ENCODE measurements around the gene TPP2.

The TPP2 gene

GRCh38 chr13:102628559-102628958, 31.8 kb downstream of the TPP2 start:
- Histone ChIP-seq H2BK12ac (ENCODE audit: low read length in 2 of 2) (no peak overlapping the region), H2AK5ac (ENCODE audit: low read length, severe bottlenecking) (no peak overlapping the region), H3K4me2 (ENCODE audit: low read length, poor library complexity, severe bottlenecking) (no peak overlapping the region), H3K4me1 (ENCODE audit: control insufficient read depth, insufficient read depth, low read depth, low read length) (no peaks in the 10 kb centered on the region), H3K18ac (ENCODE audit: low read depth in 1 of 2, low read length in 2 of 2) (no peak overlapping the region), H3K27me3 (ENCODE audit: control insufficient read depth in 1 of 2, insufficient read depth in 1 of 2, low read length in 2 of 2) (no peaks in the 10 kb centered on the region), H4K91ac (ENCODE audit: low read length) (no peak overlapping the region), H3K79me1 (replicated peaks; ENCODE audit: low read length, poor library complexity, severe bottlenecking) (peaks cover 12% of the 10 kb centered on the region), H3K36me3 (ENCODE audit: control insufficient read depth in 1 of 2, insufficient read depth in 2 of 2, low read depth in 1 of 2, low read length in 2 of 2) (peaks cover 10 to 91% of the 10 kb centered on the region in 2 experiments), H2BK5ac (ENCODE audit: low read depth, low read length, poor library complexity, severe bottlenecking) (no peak overlapping the region), H3K23ac (ENCODE audit: low read length in 2 of 2) (no peak overlapping the region), H4K8ac (ENCODE audit: low read length) (no peak overlapping the region), H3K27ac (ENCODE audit: low read length, poor library complexity, severe bottlenecking) (no peak overlapping the region), H3K9ac (ENCODE audit: low read length) (no peak overlapping the region), H3K4me3 (ENCODE audit: insufficient read depth in 1 of 2, low read depth in 1 of 2, low read length in 2 of 2) (no peak overlapping the region), H2BK15ac (ENCODE audit: low read depth, poor library complexity, severe bottlenecking) (no peak overlapping the region), H3K4ac (ENCODE audit: low read depth in 1 of 2, low read length in 2 of 2) (no peak overlapping the region), H3K14ac (ENCODE audit: low read length in 2 of 2) (no peak overlapping the region), H2AFZ (ENCODE audit: low read depth, low read length) (no peak overlapping the region), H3K9me3 (ENCODE audit: control insufficient read depth, low read length) (no peaks in the 10 kb centered on the region), H2BK120ac (ENCODE audit: low read depth, low read length) (no peak overlapping the region)
- no peak for DNase-seq
- WGBS = 93% methylated on average over 4 of the region's 4 CpGs

GRCh38 chr13:102631198-102631597, 34.4 kb downstream of the TPP2 start:
- no peak overlapping the region for H2BK15ac ChIP-seq (ENCODE audit: low read depth, poor library complexity, severe bottlenecking)
- H4K8ac ChIP-seq (ENCODE audit: low read length) = no peak overlapping the region
- H3K4ac ChIP-seq (ENCODE audit: low read depth in 1 of 2, low read length in 2 of 2) = no peak overlapping the region
- peaks cover 19 to 99% of the 10 kb centered on the region in 2 experiments for H3K36me3 ChIP-seq (ENCODE audit: control insufficient read depth in 1 of 2, insufficient read depth in 2 of 2, low read depth in 1 of 2, low read length in 2 of 2)
- no peak overlapping the region for H2BK120ac ChIP-seq (ENCODE audit: low read depth, low read length)
- no peak overlapping the region for H4K91ac ChIP-seq (ENCODE audit: low read length)
- H3K14ac ChIP-seq (ENCODE audit: low read length in 2 of 2) = no peak overlapping the region
- no peak overlapping the region for H2BK5ac ChIP-seq (ENCODE audit: low read depth, low read length, poor library complexity, severe bottlenecking)
- H3K79me1 ChIP-seq (replicated peaks; ENCODE audit: low read length, poor library complexity, severe bottlenecking) = peaks cover 15% of the 10 kb centered on the region
- H3K27me3 ChIP-seq (ENCODE audit: control insufficient read depth in 1 of 2, insufficient read depth in 1 of 2, low read length in 2 of 2) = no peaks in the 10 kb centered on the region
- H2BK12ac ChIP-seq (ENCODE audit: low read length in 2 of 2) = no peak overlapping the region
- no peak overlapping the region for H3K23ac ChIP-seq (ENCODE audit: low read length in 2 of 2)
- H3K4me1 ChIP-seq (ENCODE audit: control insufficient read depth, insufficient read depth, low read depth, low read length) = no peaks in the 10 kb centered on the region
- no peak for DNase-seq
- WGBS = 97% methylated on average over 2 of the region's 2 CpGs
- no peak overlapping the region for H3K18ac ChIP-seq (ENCODE audit: low read depth in 1 of 2, low read length in 2 of 2)
- no peak overlapping the region for H3K4me2 ChIP-seq (ENCODE audit: low read length, poor library complexity, severe bottlenecking)
- H2AK5ac ChIP-seq (ENCODE audit: low read length, severe bottlenecking) = no peak overlapping the region
- no peak overlapping the region for H3K9ac ChIP-seq (ENCODE audit: low read length)
- H3K9me3 ChIP-seq (ENCODE audit: control insufficient read depth, low read length) = no peaks in the 10 kb centered on the region
- H3K4me3 ChIP-seq (ENCODE audit: insufficient read depth in 1 of 2, low read depth in 1 of 2, low read length in 2 of 2) = no peak overlapping the region
- no peak overlapping the region for H3K27ac ChIP-seq (ENCODE audit: low read length, poor library complexity, severe bottlenecking)
- H2AFZ ChIP-seq (ENCODE audit: low read depth, low read length) = no peak overlapping the region

- no peak overlapping the region for H4K8ac ChIP-seq (ENCODE audit: low read length)
- H3K79me1 ChIP-seq (replicated peaks; ENCODE audit: low read length, poor library complexity, severe bottlenecking) = peaks cover 22% of the 10 kb centered on the region
- no peak overlapping the region for H2BK120ac ChIP-seq (ENCODE audit: low read depth, low read length)
- H3K4me3 ChIP-seq (ENCODE audit: insufficient read depth in 1 of 2, low read depth in 1 of 2, low read length in 2 of 2) = no peak overlapping the region
- no peak overlapping the region for H3K9ac ChIP-seq (ENCODE audit: low read length)
- no peak overlapping the region for H3K23ac ChIP-seq (ENCODE audit: low read length in 2 of 2)
- no peaks in the 10 kb centered on the region for H3K4me1 ChIP-seq (ENCODE audit: control insufficient read depth, insufficient read depth, low read depth, low read length)
- no peak overlapping the region for H2AFZ ChIP-seq (ENCODE audit: low read depth, low read length)
- no peak overlapping the region for H3K14ac ChIP-seq (ENCODE audit: low read length in 2 of 2)
- no peak overlapping the region for H2AK5ac ChIP-seq (ENCODE audit: low read length, severe bottlenecking)
- peaks cover 19 to 98% of the 10 kb centered on the region in 2 experiments for H3K36me3 ChIP-seq (ENCODE audit: control insufficient read depth in 1 of 2, insufficient read depth in 2 of 2, low read depth in 1 of 2, low read length in 2 of 2)
- no peak for DNase-seq
- H4K91ac ChIP-seq (ENCODE audit: low read length) = no peak overlapping the region
- H3K4ac ChIP-seq (ENCODE audit: low read depth in 1 of 2, low read length in 2 of 2) = no peak overlapping the region
- no peak overlapping the region for H2BK5ac ChIP-seq (ENCODE audit: low read depth, low read length, poor library complexity, severe bottlenecking)
- no peak overlapping the region for H3K27ac ChIP-seq (ENCODE audit: low read length, poor library complexity, severe bottlenecking)
- H2BK15ac ChIP-seq (ENCODE audit: low read depth, poor library complexity, severe bottlenecking) = no peak overlapping the region
- no peak overlapping the region for H2BK12ac ChIP-seq (ENCODE audit: low read length in 2 of 2)
- no peak overlapping the region for H3K18ac ChIP-seq (ENCODE audit: low read depth in 1 of 2, low read length in 2 of 2)
- H3K4me2 ChIP-seq (ENCODE audit: low read length, poor library complexity, severe bottlenecking) = no peak overlapping the region
- no peaks in the 10 kb centered on the region for H3K27me3 ChIP-seq (ENCODE audit: control insufficient read depth in 1 of 2, insufficient read depth in 1 of 2, low read length in 2 of 2)
- no peaks in the 10 kb centered on the region for H3K9me3 ChIP-seq (ENCODE audit: control insufficient read depth, low read length)
- WGBS = 93% methylated on average over 3 of the region's 3 CpGs
Observed at GRCh38 chr13:102638741-102639140, 42.0 kb downstream of the TPP2 start.

DNA sequence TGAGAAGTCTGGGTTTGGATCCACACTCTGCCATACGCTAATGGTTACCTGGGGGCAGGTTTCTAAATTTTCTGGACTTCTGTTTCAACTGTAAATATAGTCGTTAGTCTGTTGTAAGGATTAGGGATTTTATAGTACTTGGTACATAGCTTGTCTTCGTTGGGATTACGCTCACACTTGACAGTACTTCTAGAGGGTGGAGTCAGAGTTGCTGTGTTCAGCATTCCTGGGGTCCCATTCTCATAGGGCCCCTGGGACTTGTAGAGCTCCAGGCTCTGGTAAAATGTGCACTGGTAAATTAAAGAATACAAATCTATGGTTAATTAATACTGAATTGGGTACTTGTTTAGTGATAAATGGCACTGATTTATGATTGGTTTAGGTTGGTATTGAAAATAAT, 45.2 kb downstream of the TPP2 start:
- H2BK5ac ChIP-seq (ENCODE audit: low read depth, low read length, poor library complexity, severe bottlenecking) = no peak overlapping the region
- no peaks in the 10 kb centered on the region for H3K9me3 ChIP-seq (ENCODE audit: control insufficient read depth, low read length)
- no peak overlapping the region for H2BK12ac ChIP-seq (ENCODE audit: low read length in 2 of 2)
- H3K4me1 ChIP-seq (ENCODE audit: control insufficient read depth, insufficient read depth, low read depth, low read length) = no peaks in the 10 kb centered on the region
- DNase-seq = no peak
- no peak overlapping the region for H2BK15ac ChIP-seq (ENCODE audit: low read depth, poor library complexity, severe bottlenecking)
- H2AK5ac ChIP-seq (ENCODE audit: low read length, severe bottlenecking) = no peak overlapping the region
- 77% methylated on average over 4 of the region's 4 CpGs for WGBS
- no peak overlapping the region for H3K9ac ChIP-seq (ENCODE audit: low read length)
- H3K4ac ChIP-seq (ENCODE audit: low read depth in 1 of 2, low read length in 2 of 2) = no peak overlapping the region
- no peaks in the 10 kb centered on the region for H3K27me3 ChIP-seq (ENCODE audit: control insufficient read depth in 1 of 2, insufficient read depth in 1 of 2, low read length in 2 of 2)
- H3K27ac ChIP-seq (ENCODE audit: low read length, poor library complexity, severe bottlenecking) = no peak overlapping the region
- peaks cover 15% of the 10 kb centered on the region for H3K79me1 ChIP-seq (replicated peaks; ENCODE audit: low read length, poor library complexity, severe bottlenecking)
- H3K23ac ChIP-seq (ENCODE audit: low read length in 2 of 2) = no peak overlapping the region
- H3K36me3 ChIP-seq (ENCODE audit: control insufficient read depth in 1 of 2, insufficient read depth in 2 of 2, low read depth in 1 of 2, low read length in 2 of 2) = peaks cover 15 to 98% of the 10 kb centered on the region in 2 experiments
- H3K14ac ChIP-seq (ENCODE audit: low read length in 2 of 2) = no peak overlapping the region
- H2AFZ ChIP-seq (ENCODE audit: low read depth, low read length) = no peak overlapping the region
- H3K18ac ChIP-seq (ENCODE audit: low read depth in 1 of 2, low read length in 2 of 2) = no peak overlapping the region
- H4K8ac ChIP-seq (ENCODE audit: low read length) = no peak overlapping the region
- H3K4me2 ChIP-seq (ENCODE audit: low read length, poor library complexity, severe bottlenecking) = no peak overlapping the region
- no peak overlapping the region for H3K4me3 ChIP-seq (ENCODE audit: insufficient read depth in 1 of 2, low read depth in 1 of 2, low read length in 2 of 2)
- H2BK120ac ChIP-seq (ENCODE audit: low read depth, low read length) = no peak overlapping the region
- H4K91ac ChIP-seq (ENCODE audit: low read length) = no peak overlapping the region
